ENCODE data around the gene DCP1A.

DNA sequence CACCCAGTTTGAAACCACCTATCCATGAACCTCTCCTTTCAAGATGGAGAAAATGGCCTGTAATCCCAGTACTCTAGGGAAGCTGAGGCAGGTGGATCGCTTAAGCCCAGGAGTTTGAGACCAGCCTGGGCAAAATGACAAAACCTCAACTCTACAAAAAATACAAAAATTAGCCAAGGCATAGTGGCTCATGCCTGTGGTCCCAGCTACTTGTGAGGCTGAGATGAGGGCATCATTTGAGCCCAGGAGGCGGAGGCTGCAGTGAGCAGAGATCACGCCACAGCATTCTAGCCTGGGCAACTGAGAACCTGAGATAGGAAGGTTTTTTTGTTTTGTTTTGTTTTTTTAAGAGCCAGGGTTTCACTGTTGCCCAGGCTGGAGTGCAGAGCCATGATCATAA, 96.9 kb downstream of the DCP1A start:
- TF ChIP-seq, protein P1, sequence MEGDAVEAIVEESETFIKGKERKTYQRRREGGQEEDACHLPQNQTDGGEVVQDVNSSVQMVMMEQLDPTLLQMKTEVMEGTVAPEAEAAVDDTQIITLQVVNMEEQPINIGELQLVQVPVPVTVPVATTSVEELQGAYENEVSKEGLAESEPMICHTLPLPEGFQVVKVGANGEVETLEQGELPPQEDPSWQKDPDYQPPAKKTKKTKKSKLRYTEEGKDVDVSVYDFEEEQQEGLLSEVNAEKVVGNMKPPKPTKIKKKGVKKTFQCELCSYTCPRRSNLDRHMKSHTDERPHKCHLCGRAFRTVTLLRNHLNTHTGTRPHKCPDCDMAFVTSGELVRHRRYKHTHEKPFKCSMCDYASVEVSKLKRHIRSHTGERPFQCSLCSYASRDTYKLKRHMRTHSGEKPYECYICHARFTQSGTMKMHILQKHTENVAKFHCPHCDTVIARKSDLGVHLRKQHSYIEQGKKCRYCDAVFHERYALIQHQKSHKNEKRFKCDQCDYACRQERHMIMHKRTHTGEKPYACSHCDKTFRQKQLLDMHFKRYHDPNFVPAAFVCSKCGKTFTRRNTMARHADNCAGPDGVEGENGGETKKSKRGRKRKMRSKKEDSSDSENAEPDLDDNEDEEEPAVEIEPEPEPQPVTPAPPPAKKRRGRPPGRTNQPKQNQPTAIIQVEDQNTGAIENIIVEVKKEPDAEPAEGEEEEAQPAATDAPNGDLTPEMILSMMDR (IDR thresholded peaks at IDR 0.05) = no peak
- TF ChIP-seq EP300 (IDR thresholded peaks at IDR 0.05) = no peak

All from ovary (tissue), 3 donors.